ENCODE results near the gene ILF3.

Gene ILF3

DNA sequence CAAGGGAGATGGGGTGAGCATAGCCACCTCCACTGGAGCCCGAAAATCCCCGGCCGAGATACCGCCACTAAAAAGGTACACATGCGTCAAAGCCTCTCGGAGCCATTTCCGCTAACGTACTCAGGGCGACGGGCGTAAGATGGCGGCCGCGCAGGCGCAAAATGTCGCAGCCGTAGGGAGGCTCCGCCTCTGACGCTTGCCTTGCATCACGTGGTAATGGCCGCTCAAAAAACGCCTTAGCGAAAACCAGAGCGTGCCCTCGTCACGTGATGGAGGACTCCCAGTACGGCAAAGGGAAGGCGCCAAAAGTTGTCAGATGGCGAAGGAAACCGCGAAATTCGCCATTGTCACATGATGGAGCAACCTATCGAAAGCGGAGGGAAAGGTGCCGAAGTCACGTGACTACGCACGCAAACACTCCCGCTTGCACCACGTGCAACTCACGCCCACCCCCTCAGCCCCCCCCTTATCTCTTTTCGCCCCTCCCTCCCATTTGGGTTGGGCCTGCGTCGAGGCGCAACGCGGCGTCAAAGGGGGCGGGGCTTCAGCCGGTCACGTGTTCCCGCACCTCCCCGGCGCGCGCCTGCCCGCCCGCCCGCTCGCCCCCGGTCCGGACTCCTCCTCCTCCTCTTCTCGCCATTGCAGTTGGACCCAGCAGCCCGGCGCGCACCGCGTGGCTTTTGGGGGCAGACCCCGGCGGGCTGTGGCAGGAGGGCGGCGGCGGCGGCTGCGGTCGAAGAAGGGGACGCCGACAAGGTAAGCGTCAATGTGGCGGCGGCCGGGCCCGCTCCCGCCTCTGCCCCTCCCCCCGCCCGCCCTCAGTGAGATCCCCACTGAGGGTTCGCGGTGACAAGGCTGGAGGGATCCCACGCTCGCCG is at the start of gene ILF3:
Gene ILF3 (plus strand): TSS at position 615 of the 878 bp plus-strand sequence. CDS start 16,260 bp downstream, outside the sequence.
- peak; percentile 100 for DNase-seq

- peak; percentile 8 for DNase-seq
Observed at GRCh38 chr19:10604460-10604980, 49.6 kb upstream of the ILF3 start.

GRCh38 chr19:10611907-10612306 is 42.2 kb upstream of the ILF3 start:
- no peak for DNase-seq

GRCh38 chr19:10612499-10613119 is 41.5 kb upstream of the ILF3 start:
- DNase-seq: no peak

DNA sequence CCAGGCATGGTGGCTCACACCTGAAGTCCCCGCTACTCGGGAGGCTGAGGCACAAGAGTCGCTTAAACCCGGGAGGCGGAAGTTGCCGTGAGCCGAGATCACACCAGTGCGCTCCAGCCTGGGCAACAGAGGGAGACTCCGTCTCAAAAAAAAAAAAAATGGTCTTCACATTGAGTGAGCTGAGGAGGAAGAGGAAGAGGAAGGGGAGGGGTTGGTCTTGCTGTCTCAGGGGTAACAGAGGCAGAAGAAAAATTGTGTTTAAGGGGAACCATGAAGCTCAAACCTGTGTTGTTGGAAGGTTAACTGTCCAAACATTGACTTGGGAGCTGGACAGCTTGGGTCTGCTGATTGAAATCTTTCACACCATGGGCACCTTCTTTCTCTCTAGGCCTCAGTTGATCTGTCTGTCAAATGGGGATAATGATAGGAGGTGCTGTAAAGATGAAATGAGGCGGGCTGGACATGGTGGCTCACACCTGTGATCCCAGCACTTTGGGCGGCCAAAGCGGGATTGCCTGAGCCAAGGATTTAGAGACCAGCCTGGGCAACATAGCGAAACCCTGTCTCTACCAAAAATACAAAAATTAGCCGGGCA is 38.6 kb upstream of the ILF3 start:
- no peak for DNase-seq

GRCh38 chr19:10617409-10618121 is 36.6 kb upstream of the ILF3 start:
- DNase-seq: no peak

- DNase-seq: no peak
Observed at GRCh38 chr19:10618846-10619245, 35.3 kb upstream of the ILF3 start.

DNA sequence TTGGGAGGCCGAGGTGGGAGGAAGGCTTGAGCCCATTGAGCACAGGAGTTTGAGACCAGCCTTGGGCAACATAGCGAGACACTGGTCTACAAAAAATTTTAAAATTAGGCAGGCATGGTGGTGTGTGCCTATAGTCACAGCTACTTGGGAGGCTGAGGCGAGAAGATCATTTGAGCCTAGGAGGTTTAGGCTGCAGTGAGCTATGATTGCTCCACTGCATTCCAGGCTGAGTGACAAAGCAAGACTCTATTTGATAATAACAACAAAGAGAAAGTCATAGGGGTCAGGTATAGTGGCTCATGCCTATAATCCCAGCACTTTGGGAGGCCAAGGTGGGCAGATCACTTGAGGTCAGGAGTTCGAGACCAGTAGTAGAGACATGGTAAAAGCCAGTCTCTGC is 33.4 kb upstream of the ILF3 start:
- no peak for DNase-seq

DNA sequence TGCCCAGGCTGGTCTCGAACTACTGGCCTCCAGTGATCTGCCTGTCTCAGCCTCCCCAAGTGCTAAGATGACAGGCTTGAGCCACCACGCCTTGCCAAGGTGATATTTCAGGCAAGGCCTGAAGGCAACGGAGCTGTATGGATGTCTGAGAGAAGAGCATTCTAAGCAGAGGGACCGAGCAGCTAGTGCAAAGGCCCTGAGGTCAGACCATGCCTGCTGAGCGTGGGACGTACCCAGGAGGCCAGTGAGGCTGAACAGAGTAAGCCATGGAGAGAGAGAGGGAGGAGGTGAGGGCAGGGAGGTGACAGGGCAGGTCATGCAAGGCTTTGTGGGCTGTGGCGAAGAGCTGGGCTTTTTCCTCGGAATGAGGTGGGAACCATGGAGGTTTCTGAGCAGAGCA is 32.2 kb upstream of the ILF3 start:
- DNase-seq: no peak

GRCh38 chr19:10624585-10624984 is 29.6 kb upstream of the ILF3 start:
- no peak for DNase-seq

GRCh38 chr19:10625003-10625761 is 29.0 kb upstream of the ILF3 start, which contains the start of gene SLC44A2:
SLC44A2 (plus strand) TSS chr19:10625553; CDS start chr19:10625634, 81 bp downstream.
- no peak for DNase-seq

DNA sequence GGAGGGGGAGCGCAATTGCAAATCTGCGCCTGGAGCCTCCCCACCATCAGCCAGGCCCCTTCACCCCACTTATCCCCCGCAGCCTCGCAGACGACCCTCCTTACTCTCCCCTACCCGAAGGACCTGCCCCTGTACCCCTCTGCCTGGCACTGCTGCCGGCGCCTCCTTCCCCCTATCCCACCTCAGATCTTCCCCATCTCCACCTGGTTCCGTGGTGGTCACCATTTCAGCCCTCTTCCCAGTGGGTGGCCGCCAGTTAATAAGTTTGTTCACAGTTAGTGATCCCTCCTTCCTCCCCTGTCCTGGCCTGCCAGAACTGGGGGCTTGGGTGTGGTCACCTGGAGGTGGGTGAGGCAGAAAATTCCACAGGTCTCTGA is 28.4 kb upstream of the ILF3 start:
- DNase-seq: no peak

DNA sequence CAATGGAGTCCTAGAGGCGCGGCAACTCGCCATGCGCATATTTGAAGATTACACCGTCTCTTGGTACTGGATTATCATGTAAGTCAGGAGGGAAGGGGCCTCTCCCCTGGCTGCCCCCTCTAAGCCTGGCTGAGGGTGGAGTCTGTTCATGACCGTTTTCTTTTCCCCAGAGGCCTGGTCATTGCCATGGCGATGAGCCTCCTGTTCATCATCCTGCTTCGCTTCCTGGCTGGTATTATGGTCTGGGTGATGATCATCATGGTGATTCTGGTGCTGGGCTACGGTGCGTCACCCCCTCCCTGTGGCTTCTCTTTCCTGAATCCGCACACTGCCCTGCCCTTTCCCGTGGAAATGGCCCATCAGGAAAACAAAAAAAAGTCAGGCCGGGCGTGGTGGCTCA is 22.3 kb upstream of the ILF3 start:
- no peak for DNase-seq

- DNase-seq: no peak
Observed at GRCh38 chr19:10634430-10634829, 19.7 kb upstream of the ILF3 start.

DNA sequence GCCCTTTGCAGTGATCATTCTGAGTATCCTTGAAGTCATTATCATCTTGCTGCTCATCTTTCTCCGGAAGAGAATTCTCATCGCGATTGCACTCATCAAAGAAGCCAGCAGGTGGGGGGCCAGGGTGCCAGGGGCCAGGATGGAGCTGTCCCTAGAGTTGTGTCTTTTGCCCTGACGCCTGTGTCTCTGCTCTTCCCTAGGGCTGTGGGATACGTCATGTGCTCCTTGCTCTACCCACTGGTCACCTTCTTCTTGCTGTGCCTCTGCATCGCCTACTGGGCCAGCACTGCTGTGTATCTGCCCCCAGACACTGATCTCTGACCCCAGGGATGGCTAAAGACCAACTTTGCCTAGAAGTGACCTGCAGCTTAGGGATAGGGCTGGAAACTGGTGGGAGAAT is 19.2 kb upstream of the ILF3 start:
- no peak for DNase-seq

DNA sequence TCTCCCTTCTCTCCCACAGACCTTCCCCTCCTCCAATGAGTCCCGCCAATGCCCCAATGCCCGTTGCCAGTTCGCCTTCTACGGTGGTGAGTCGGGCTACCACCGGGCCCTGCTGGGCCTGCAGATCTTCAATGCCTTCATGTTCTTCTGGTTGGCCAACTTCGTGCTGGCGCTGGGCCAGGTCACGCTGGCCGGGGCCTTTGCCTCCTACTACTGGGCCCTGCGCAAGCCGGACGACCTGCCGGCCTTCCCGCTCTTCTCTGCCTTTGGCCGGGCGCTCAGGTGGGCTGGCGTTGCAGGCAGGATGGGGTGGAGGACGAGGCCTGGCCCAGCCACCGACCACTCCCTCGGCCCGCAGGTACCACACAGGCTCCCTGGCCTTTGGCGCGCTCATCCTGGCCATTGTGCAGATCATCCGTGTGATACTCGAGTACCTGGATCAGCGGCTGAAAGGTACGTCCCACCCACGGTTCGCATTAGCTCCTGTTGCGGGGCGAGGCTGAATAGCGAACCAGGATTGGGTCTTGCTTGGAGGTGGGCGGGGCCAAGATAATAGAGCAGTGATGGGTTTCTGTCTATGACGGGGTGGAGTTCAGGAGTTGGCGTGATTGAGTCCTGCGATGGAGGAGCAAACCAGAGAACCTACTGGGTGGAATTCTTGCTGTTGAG is 17.7 kb upstream of the ILF3 start:
- DNase-seq: no peak

DNA sequence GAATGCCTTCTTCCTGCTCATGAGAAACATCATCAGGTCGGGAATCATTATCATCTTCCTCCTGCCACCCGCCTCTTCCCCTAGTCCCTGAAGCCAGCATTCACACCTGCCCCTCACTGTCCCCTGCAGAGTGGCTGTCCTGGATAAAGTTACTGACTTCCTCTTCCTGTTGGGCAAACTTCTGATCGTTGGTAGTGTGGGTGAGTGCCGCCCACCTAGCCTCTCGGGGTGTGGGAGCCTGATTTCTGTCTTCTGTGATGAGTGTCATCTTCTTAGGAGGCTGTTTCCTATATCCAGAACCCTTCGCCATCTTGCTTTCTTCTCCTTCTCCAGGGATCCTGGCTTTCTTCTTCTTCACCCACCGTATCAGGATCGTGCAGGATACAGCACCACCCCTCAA is 16.3 kb upstream of the ILF3 start:
- DNase-seq: no peak

- DNase-seq: no peak
Observed at GRCh38 chr19:10639836-10640235, 14.3 kb upstream of the ILF3 start.

GRCh38 chr19:10640361-10640760 is 13.8 kb upstream of the ILF3 start:
- no peak for DNase-seq

DNA sequence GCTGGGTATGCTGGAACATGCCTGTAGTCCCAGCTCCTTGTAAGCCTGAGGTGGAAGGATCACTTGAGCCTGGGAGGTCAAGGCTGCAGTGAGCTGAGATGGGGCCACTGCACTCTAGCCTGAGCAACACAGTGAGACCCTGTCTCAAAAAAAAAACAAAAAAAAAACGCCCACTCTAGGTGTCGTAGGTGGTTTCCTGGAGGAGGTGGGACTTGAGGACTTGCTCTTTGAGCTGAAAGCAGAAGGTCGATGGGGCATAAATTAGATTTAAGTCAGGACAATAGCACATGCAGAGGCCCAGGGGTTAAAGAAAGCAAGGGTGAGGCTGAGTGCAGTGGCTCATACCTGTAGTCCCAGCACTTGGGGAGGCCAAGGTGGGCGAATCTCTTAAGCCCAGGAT is 12.9 kb upstream of the ILF3 start:
- DNase-seq: no peak

- no peak for DNase-seq
Observed at GRCh38 chr19:10642473-10643171, 11.5 kb upstream of the ILF3 start.
